UCSD-AML1 (cell line): Measurements from ENCODE around the gene ADGB.

ENCODE experiments used
- DNase-seq: peaks from one replicate; lab custom pipeline; 2025; ENCODE audit not compliant: unreplicated experiment; lab: John Stamatoyannopoulos, UW

ADGB gene

DNA sequence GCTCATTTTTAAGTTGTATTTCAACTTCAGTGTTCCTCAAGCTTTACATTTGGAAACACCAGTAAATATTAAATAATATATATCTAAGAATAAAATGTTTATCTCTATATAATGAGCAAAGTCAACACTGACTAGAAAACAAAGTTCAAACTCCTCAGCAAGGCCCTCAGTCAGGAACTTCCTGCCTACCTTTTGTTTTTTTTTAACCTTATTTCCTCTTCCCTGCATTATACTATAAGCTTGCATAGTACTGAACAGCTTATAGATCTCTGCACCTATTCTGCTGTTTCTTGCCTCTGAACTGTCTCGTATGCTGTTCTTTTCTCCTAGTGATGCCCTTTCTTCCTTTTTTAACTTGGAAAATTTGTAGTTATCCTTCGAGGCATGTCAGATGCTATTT, 29.6 kb downstream of the ADGB start:
- no peak for DNase-seq

DNA sequence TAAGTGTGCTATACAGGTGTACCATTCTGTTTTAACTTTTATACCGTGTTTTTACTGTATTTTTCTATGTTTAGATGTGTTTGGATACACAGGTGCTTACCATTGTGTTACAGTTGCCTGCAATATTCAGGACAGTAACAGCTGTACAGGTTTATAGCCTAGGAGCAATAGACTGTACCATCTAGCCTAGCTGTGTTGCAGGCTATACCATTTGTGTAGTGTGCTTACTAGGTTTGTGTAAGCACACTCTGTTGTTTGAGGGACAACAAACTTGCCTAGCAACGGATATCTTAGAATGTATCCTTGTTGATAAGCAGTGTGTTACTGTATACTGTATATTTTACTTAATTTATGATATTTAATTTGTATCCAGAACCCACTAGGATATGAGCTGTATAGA, 35.2 kb downstream of the ADGB start:
- no peak for DNase-seq

DNA sequence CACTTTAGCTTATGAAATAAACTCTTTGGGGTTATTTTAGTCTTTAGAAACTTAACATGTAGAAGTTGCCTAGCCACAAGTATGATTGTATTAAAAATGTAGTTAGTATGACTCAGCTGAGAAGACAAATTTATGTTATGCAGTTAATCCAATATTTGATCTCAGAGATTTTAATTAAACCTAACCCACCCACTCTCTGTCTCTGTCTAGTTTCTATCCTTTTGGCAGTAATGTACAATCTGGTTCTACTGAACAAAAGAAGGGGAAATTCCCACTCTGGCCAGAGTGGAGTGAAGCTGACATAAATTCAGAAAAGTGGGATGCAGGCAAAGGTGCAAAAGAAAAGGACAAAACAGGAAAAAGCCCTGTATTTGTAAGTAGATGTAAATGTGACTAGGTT, 36.4 kb downstream of the ADGB start:
- no peak for DNase-seq

DNA sequence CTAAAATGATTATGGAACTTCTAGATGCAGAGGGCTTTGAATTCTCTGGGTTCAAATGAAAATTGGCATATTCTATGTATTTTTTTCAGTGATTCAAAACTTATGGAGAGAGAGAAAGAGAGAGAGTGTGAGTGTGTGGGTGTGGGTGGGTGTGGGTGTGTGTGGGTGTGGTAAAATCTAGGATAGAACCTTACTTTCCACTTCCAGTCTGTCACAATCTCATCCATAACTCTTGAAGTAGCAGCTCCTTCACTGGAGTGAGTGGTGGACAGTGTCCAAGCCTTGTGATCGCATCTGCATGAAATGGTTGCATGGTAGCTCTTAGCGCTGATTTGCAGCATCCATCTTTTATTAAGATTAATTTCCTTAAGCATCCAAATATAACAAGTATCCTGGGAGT, 37.7 kb downstream of the ADGB start:
- DNase-seq = no peak

DNA sequence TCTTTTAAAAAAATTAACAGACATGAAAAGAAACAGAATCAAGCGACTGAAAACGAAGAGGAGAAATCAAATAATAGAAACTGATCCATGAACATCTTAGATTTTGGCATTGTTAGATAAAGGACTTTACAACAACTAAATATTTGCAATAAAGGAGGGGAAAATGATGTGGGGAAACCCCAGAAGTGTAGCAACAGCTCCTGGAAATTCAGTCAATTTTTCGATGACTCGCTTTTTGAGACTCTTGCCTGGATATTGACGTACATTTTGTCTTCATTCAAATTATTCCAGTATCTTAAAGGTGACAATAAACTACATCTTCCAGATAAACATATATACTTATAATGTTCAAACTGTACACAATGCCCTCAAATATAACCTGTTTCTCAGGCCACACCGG, 44.1 kb downstream of the ADGB start:
- DNase-seq = no peak

DNA sequence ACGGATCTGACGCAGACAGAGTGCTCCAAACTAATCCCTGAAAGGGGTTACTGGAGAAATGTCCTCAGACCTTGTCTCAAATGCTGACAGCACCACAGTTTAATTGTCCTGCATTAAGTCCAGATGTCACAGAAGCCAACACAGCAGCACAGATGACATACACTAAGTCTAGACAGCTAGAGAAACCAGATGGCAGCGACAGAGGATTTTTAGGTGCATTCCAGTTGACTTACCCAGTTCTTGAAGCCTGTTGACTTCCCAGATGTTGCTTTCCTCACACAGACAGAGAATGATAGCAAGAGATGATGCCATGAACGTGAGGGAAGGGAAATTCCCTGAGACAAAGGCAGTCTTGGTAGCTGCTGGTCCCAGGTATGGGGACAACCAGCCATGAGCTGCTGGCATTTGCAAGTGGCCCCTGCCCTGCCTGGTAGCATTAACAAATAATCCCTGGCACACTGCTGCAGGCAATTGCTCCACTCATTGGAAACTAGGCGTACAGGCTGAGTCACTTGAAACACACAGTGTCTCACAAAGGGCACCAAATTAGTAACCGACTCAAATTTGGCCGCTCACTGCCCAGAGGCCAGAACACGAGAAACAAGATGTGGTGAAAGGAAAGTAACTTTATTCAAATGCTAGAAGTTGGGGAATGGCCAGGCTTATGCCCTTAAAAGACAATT, 52.2 kb downstream of the ADGB start:
- DNase-seq = no peak

DNA sequence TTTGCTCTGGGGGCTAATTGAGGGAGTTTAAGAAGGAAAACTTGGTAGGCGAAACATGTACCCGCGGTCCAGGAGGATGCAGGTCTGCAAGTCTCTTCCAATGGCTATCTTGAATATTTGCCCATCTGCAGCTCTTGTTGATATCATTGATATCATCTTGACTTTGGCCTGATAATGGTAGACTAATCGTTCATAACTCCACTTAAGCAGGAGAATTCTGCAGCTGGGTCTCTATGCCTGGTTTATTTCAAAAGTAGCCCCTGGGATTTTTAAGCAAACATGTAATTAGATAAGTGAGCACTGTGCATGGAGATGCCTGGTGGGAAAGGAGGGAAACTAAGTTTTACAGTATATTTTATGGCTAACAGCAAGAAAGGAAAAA, 52.7 kb downstream of the ADGB start:
- no peak for DNase-seq

DNA sequence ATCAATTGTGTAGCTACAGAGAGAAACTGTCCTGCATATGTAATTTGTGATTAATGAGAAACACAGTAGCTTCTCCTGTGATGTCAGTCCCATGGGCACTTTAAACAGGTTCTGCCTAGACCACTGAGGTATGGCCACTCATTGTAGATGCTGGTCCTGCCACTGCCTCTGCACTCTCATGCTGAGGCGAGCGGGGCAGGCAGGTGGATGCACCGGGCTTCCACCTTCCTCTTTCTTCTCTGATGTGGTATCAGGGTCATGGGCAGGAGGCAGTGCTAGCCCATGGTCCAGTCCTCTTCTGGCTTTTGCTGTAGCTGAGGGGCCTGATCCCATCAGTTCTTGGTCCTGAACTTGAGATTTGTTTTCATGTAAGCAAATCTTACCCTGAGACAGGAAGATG, 58.7 kb downstream of the ADGB start:
- no peak for DNase-seq

DNA sequence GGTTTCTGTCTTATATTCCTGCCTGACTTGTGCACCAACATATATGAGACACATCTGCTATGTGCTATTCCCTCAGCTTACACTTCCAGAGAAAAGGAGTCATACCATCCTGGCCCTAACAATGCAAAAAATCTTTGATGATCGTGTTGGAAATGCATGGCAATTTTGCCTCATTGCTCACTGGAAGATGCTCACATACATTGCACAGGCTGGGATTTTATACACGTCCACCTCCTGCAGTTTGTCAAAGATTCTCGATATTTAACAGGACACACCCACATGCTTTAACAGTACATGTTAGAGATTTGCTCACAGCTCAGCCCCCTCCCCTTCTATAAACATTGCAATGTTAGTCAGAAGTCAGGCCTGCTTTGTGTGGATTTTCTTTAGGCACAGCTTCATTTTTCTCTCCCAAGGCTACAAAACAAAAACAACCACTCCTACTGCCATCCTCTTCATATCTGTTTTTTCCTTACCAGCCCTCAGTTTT, 66.1 kb downstream of the ADGB start:
- no peak for DNase-seq

DNA sequence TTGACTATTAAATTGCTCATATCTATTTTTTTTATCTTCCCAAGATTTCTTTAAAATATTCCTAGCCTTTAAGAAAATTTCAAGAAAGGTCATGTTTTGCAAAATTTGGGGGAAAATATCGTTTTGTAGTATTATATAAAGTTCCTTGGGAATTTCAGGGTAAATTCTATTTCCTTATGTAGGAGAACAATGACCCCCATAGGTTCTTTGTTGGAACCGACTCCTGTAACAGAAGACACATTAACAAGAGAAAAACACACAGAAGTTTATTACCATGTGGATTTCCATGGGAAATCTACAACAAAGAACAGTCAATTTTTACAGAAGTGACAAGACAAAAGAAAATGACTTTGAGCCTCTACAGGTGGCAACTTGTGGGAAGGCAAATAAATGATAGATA, 68.1 kb downstream of the ADGB start:
- no peak for DNase-seq

DNA sequence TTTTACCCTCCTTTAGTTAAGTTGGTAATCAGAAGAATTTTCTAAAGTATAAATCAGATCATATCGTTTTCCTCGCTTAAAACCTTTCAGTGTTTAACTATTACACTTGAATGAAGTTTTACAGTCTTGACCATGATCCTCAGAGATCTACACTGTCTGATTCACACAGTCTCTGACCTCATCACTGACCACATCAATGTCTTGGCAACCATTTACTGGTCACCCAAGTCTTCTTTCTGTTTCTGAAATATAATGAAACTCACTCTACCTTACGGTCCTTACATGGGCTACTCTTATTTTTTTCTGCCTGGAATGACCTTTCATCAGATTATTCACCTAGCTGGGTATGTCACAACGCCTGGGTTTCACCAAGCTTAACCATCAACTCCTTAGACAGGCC, 71.4 kb downstream of the ADGB start:
- DNase-seq = no peak

DNA sequence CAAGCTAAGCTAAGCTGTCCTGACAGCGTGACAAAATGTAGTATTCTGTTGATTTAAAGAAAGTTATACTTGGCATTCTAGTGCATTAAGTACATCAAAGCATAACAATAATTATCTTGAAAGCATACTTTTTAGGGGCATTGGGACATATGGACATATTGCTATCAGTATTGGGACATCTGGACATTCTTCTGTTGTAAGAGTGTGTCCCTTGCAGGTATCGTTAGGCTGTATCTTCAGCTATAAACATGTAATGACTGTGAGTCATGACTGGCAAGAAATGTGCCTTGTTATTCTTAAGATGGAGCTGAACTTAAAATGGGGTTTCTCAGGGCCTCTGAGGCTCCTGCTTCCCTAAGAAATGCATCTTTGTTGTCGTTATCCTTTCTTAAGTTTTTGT, 74.3 kb downstream of the ADGB start:
- DNase-seq = no peak

DNA sequence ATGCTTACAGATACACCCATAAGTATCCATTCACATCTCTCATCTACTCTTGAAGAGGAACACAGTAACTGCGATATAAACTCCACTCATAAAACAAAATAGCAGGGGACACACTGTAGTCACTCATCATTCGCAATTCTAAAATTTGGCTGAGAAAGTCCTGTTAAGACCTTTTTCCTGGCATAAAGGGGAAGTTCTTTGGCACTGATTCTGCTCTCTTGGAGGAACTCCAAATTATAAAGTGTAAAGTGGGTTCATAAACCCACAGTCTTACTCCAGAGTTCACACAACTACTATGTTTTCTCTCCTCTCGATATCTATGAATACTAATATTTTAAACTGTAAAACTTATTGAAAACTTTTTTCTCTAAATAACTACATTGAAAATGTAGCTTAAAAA, 80.6 kb downstream of the ADGB start:
- DNase-seq = no peak

DNA sequence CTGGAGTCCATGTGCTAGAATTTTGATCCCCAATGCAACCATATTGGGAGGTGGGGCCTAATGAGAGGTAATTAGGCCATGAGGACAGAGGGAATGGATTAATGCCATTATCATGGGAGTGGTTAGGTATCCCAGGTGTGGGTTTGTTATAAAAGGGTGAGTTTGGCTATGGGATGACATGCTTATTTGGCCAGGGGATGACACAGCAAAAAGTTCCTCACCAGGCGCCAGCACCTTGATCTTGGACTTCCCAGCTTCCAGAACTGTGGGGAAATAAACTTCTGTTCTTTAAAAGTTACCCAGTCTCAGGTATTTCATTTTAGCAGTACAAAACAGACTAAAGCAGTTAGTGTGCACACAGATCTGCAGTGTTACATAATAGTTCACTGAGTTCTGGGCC, 84.1 kb downstream of the ADGB start:
- no peak for DNase-seq

DNA sequence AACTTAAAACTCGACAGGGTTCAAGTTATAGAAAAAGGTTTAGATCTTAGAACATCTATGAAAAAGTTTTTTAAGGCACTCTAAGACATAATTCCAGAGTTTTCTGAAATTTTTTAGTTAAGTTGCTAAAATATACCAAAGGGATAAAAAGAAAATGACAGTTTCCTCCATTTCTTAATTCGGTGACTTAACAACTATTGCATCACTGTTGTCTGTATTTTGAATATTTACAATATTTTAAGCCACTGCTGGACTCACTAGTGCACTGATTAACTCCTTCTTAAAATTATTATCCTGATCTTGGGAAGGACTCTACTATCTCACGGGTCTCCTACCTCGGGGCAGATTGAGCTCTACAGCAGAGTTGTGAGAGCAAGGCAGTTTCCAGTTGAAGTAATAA, 91.0 kb downstream of the ADGB start:
- DNase-seq = no peak

DNA sequence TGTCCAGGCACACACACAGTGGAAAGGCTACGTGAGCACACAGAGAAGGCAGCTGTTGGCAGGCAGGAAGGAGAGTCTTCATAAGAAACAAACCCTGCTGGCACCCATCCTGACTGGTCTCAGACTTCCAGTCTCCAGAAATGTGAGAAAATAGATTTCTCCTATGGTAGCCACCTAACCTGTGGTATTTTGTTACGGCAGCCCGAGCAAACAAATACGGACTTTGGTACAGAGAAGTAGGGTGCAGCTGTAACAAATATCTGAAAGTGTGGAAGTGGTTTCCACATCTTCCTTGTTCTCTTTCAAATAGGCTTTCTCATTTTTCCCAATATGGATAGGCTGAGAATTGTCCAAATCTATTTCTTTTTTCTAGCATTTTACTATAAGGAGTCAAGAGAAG, 94.6 kb downstream of the ADGB start:
- no peak for DNase-seq

DNA sequence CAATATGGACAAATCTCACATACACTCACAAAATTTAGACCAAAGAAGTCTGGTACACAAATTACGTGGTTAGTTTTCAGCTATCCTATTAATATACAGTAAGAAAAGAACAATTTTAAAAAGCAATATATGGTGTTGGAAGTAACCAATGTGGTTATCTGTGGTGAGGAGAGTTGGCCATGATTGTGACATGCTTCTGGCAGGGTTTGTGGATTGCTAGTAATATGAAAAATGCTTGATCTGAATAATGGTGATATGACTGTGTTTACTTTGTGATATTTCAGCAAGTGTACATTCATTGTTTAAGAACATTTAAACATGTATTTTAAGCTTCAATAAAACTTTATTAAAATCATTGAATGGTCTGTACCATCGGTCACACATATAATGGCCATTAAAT, 99.1 kb downstream of the ADGB start:
- no peak for DNase-seq

DNA sequence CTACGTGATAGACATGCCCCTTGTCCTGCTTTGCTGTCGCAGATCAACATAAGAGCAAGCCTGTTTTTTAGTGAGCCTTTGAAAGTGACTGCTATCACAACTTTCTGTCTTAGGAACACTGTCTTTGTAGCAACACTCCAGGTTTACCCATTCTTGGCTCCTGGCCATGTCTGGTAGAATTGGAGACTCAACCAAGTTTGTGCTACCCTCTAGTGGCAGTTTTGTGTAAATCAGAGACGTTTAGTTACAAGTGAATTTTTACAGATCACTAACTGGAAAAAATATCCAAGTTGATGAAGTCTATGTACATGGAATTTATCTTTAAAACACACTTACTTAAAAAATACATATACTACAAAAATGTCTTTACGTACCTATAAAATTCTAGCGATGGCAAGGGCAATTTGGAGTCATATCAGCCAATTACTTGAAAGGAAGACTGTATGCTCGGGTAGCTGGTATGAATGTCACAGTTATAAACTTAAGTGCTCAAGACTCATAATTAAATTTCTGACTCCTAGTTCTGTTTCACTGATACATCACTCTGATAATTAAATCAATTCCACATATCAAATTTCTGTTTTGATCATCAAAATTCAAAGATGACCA, 101.4 kb downstream of the ADGB start:
- peak; percentile 22 for DNase-seq

DNA sequence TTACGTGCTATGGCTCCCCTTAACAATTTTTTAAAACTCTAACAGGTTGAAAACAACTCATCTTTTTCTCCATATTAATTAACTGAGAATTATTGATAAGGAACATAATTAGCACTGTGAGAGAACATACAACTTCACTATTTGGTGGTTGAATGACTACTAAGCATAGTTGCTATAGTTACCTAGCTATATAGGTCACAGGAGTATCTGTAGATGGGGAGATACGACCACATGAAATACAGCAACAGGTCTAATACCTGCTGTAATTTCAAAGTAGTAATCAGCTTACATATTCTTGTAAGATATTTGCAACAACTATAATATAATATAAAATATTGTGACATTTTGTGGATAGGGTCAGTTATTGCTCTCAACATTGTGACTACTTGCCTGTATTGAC, 102.9 kb downstream of the ADGB start:
- no peak for DNase-seq

DNA sequence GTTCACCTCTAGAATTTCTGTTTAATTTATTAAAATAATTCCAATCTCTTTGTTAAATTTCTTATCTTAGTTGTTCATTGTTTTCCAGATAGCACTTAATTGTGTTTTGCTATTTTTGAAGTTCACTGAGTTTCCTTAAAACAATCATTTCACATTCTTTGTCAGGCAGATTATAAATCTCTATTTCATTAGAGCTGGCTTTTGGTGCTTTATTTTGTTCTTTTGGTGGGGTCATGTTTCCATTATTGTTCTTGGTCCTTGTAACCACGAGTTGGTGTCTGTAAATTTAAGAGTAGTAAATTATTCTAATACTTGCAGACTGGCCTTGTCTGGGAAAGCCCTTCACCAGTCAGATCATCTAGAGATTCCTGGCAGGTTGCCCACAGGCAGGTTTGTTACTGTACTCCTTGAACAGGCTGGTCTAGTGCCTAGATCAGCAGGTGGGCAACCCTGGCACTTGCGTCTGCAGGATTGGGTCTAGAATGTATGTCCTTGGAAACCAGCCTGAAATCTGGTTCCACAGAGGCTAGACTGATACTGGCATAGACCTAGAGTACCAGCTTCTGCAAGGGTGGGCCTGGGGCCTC, 110.4 kb downstream of the ADGB start:
- DNase-seq = no peak

DNA sequence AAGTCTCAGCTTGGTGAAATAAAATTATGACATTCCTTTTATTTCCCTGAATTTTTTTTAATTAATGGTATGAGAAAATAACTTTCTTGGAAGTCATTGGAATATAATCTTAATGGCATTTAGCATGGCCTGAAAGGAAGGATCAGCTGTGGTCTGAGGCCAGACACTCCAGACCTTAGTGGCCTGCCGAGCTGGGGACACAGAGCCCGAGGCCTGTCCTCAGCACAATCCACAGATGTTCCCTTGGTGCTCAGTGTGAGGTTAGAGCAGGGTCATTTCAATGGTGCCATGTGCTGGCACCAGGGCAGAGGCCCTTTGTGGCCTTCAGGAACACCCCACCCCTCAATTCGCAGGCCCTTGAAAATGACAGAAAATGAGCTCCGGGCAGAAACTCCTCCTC, 120.6 kb downstream of the ADGB start:
- DNase-seq = no peak

DNA sequence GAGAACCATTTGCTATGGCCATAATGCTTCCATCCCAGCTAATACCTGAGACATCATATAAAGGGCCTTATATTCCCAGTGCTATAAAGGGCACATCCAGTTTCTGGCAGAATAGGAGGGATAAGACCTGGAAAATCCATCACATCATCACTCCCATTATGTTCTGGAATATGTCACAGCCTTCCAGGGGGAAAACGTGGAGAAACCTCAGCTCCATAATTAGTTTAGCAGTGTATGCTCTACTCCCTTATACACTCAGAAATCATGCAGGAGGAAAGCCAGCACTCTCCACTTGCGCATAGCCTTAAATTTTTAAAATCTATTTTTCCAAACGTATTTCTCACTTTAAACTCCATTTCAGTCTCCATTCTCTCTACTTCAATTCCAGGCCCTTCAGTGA, 140.9 kb downstream of the ADGB start:
- DNase-seq = no peak

DNA sequence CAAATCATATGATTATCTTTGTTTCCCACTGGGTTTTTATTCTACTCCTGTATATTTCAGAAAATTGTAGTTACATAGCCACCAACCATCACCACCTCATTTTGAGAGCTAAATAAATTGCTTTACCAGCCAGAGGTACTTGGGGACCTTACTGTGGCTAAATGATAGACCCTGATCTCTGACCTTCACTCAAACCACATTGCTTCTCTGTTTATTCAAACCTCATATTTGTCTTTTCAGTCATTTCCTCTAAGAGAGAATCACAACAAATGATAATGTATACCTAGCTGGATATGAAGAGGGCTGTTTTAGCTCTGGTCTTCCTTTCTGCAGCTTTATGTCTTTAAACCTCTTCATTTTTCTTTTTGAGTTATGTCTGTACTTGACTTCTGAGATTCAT, 142.8 kb downstream of the ADGB start:
- DNase-seq = no peak
